Osteocyte (in vitro differentiated cells): ENCODE data around the gene CDH23. TPM values are rescaled to one million over a fixed set of nuclear protein-coding genes. Genes with fewer than 3 reads are reported as not detected.

Experiments used
- DNase-seq: peaks from one replicate; pipeline ENCODE4 v3.0.0; 2021; ENCODE audit warnings: mixed read lengths; ENCODE audit not compliant: unreplicated experiment; ENCODE audit errors: extremely low spot score
- H3K27ac Mint-ChIP-seq: one replicate; pipeline ENCODE4 v1.8.0; 2021; ENCODE audit warnings: mild to moderate bottlenecking, mixed read lengths; ENCODE audit not compliant: unreplicated experiment
- H3K27me3 Mint-ChIP-seq: one replicate; pipeline ENCODE4 v1.8.0; 2021; ENCODE audit warnings: mixed read lengths; ENCODE audit not compliant: unreplicated experiment
- H3K36me3 Mint-ChIP-seq: one replicate; pipeline ENCODE4 v1.8.0; 2021; ENCODE audit warnings: mixed read lengths; ENCODE audit not compliant: unreplicated experiment
- H3K4me1 Mint-ChIP-seq: one replicate; pipeline ENCODE4 v1.8.0; 2021; ENCODE audit warnings: mixed read lengths; ENCODE audit not compliant: unreplicated experiment
- H3K4me3 Mint-ChIP-seq: one replicate; pipeline ENCODE4 v1.8.0; 2021; ENCODE audit warnings: mild to moderate bottlenecking, moderate library complexity, mixed read lengths; ENCODE audit not compliant: unreplicated experiment
- H3K9me3 Mint-ChIP-seq: one replicate; pipeline ENCODE4 v1.8.0; 2021; ENCODE audit warnings: mixed read lengths; ENCODE audit not compliant: unreplicated experiment
- total RNA-seq: library from RNA; stranded (reverse); gene quantifications from 2 replicates; pipeline ENCODE4 v1.2.1, GENCODE V29; 2021
- TF ChIP-seq, protein P1 (sequence below): fragments of 200-600 bp; sonication (generic); IDR thresholded peaks from 2 replicates; pipeline ENCODE4 v1.5.0; 2021; ENCODE audit warnings: antibody characterized with exemption, mild to moderate bottlenecking, moderate library complexity

CDH23 gene
- total RNA-seq, 1 donor from 2014 or later = not detected

DNA sequence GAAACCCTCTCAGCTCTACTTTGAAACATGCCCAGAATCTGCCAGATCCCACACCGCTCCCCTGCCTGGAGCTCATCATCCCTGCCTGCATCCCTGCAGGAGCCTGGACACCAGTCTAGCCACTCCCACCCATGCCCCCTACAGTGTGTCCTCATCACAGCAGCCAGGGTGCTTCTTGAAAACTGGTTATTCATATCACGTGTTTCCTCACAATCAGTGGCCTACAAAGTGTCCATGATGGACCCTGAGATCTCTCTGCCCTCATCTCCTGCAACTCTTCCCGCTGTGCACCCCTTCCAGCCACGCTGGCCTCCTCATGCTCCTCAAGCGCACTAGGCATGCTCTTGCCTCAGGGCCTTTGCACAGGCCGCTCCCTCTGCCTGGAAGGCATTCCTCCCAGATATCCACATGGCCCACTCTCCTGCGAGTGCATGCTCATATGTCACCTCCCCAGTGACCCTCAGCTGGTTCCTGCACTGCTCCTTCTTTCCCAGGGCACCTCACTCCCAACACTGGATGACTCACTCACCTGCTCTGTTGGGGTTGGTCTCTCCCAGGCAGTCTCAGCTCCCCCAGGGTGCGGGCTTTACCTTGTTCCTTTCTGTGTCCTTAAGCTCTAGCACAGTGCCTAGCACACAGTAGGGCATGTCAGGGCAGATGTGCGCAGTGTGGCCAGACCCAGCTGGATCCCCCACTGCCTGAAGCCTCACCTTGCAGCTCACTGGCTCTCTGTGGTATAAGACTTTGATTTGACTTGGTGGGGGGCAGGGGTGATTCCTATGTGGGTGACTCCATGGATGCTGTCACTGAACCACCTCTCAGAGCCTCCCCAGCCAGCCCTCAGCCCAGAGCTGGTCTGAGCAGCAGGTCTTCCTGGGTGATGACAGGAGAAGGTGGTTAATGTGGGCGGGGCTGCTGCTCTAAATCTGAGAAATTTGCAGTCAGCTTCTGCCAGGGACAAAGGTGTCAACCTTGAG is 37.3 kb downstream of the CDH23 start:
- H3K4me3 Mint-ChIP-seq = no peak overlapping the region
- H3K4me1 Mint-ChIP-seq = peaks cover 7% of the 10 kb centered on the region
- peaks cover 39% of the 10 kb centered on the region for H3K27me3 Mint-ChIP-seq
- H3K36me3 Mint-ChIP-seq = no peaks in the 10 kb centered on the region
- no peak overlapping the region for H3K27ac Mint-ChIP-seq
- DNase-seq = peak; percentile 66
- H3K9me3 Mint-ChIP-seq = no peaks in the 10 kb centered on the region
- TF ChIP-seq, protein P1, sequence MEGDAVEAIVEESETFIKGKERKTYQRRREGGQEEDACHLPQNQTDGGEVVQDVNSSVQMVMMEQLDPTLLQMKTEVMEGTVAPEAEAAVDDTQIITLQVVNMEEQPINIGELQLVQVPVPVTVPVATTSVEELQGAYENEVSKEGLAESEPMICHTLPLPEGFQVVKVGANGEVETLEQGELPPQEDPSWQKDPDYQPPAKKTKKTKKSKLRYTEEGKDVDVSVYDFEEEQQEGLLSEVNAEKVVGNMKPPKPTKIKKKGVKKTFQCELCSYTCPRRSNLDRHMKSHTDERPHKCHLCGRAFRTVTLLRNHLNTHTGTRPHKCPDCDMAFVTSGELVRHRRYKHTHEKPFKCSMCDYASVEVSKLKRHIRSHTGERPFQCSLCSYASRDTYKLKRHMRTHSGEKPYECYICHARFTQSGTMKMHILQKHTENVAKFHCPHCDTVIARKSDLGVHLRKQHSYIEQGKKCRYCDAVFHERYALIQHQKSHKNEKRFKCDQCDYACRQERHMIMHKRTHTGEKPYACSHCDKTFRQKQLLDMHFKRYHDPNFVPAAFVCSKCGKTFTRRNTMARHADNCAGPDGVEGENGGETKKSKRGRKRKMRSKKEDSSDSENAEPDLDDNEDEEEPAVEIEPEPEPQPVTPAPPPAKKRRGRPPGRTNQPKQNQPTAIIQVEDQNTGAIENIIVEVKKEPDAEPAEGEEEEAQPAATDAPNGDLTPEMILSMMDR = no peak

DNA sequence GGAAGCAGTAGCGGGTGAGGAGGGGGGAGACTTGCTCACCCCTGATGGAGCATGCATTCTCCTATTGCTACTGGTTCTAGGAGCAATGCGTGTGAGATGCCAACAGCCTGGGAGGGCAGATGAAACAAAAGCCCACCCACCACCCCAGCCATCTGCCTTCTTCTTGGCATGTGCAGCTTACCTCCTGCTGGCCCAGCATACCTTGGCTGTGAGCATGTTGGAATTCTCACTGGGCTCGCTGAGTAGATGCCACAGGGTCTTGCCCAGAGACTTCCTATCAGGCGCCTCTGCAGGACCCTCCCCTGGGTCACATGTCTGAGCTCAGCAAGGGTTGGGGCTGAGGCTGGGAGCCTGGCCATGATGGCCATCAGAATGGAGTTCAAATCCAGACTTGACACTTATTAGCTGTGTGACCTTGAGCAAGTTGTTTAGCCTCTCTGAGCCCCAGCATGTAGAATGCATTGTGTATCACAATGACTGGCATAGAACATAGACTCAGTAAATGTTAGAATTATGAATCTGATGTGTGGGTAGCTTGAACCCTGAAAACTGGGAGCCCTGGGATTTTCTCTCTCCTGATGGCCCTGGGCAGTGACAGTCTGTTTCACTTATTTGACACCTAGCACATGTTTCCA is 38.2 kb downstream of the CDH23 start:
- Mint-ChIP-seq H3K27me3 (peaks cover 37% of the 10 kb centered on the region), H3K9me3 (no peaks in the 10 kb centered on the region), H3K27ac (no peak overlapping the region), H3K36me3 (no peaks in the 10 kb centered on the region), H3K4me3 (no peak overlapping the region), H3K4me1 (peaks cover 7% of the 10 kb centered on the region)
- TF ChIP-seq, protein P1 = no peak
- peak; percentile 49 for DNase-seq

DNA sequence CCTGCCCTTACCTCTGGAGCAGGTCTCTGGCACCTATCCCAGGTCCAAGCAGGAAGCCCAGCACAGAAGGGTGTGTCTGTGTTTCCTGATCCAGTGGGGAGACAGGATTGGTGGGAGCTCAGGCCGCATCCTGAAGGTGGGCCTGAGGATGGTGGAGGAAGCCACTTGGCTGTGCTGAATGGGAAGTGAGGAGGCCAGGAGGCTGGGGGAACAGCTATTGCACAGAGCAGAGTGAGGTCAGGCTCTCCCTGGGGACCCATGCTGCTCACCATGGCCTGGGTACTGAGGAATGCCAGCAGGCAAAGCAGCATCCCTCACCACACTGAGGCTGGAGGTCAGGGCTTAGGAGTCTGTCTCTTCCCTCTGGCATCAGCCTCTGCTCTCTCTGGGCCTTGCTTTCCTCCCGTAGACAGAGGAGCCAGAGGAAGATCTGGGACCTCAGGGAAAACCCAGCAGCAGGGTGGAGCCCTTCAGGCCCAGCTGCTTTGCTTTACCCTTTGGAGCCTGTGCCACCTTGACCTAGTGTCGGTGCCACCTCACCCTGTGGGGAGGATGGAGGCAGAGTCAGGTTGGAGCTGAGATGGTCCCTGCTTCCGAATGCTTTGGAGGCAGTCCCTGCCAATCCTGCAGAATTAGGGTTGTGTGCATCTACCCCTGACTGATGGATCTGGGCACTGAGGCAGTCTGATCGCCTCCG is 39.0 kb downstream of the CDH23 start:
- DNase-seq = peak; percentile 80
- Mint-ChIP-seq H3K4me3 (no peak overlapping the region), H3K4me1 (peaks cover 7% of the 10 kb centered on the region), H3K27ac (no peak overlapping the region), H3K27me3 (peaks cover 39% of the 10 kb centered on the region), H3K36me3 (no peaks in the 10 kb centered on the region), H3K9me3 (no peaks in the 10 kb centered on the region)
- TF ChIP-seq, protein P1 = no peak

DNA sequence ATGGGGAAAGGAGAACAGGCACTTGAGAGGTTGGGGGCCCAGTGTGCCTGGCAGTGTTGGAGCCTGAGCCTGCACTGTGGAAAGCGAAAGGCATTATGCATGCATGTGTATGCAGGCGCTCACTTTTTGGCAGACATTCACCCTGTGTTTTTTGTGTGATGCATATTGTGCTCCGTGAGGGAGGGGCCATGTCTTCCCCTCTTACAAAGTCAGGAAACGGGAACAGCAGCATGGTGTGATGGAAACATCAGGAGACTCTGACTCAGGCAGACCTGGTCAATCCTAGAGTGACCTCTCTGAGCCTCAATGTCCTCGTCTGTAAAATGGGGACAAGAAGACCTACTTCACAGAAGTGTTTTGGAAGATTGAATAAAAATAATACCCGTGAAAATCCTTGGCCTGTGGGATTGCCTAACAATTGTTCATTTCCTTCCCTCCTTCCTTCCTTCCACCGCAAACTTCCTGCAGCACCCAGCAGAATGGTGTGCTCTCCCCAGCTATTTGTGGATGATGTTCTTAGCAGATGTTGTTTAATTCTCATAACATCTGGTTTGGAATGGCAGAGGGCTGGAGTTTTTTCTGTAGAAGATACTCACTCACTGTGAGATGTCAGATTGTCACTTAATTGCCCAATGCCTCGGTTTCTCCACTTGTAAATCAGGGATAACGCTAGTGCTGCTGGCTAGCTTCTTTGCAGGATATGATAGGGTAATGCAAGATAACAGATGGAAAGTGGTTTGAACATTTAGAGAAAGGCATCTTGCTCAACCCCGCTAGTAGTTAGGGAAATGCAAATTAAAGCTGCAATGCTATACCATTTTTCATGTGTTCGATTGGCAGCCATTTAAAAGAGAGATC is 39.8 kb downstream of the CDH23 start:
- H3K27me3 Mint-ChIP-seq = peaks cover 39% of the 10 kb centered on the region

More for the DNA sequence above, 39.8 kb downstream of the CDH23 start:
- no peak for DNase-seq
- Mint-ChIP-seq H3K9me3 (no peaks in the 10 kb centered on the region), H3K4me3 (no peak overlapping the region), H3K36me3 (no peaks in the 10 kb centered on the region), H3K27ac (no peak overlapping the region), H3K4me1 (peaks cover 4% of the 10 kb centered on the region)
- TF ChIP-seq, protein P1 = no peak
